Mesodermal cell (in vitro differentiated cells): ENCODE data around the gene EDA.

Experiments
- H3K27ac ChIP-seq: 2 replicates; pipeline ENCODE4 v1.7.0; 2013; ENCODE audit warnings: mild to moderate bottlenecking, low read depth, low read length, moderate library complexity; ENCODE audit not compliant: severe bottlenecking
- H3K36me3 ChIP-seq: 2 replicates; pipeline ENCODE4 v1.7.1; 2013; ENCODE audit warnings: mild to moderate bottlenecking, low read length, moderate library complexity; ENCODE audit not compliant: control insufficient read depth, insufficient read depth
- H3K4me1 ChIP-seq: one replicate; pipeline ENCODE4 v1.7.1; 2013; ENCODE audit warnings: mild to moderate bottlenecking, low read length; ENCODE audit not compliant: insufficient read depth, control insufficient read depth, poor library complexity, severe bottlenecking
- H3K4me3 ChIP-seq: 2 replicates; pipeline ENCODE4 v1.7.0; 2013; ENCODE audit warnings: low read length, control low read depth, mild to moderate bottlenecking; ENCODE audit not compliant: insufficient read depth, poor library complexity, severe bottlenecking; ENCODE audit errors: extremely low read depth
- H3K9me3 ChIP-seq: 2 replicates; pipeline ENCODE4 v1.7.1; 2013; ENCODE audit warnings: mild to moderate bottlenecking, low read length, moderate library complexity; ENCODE audit not compliant: control insufficient read depth
- WGBS, 2 experiments: methylation state at CpG; one replicate each; pipeline ENCODE4 v1.1.5; 2013; ENCODE audit warnings: missing lambda C conversion rate in 2 of 2; ENCODE audit not compliant: insufficient coverage in 2 of 2; 5-methylcytosine and 5-hydroxymethylcytosine counted together

Gene EDA

GRCh38 chrX:70022616-70023015 is 406.7 kb downstream of the EDA start:
- H3K36me3 ChIP-seq, result no peaks in the 10 kb centered on the region
- no peaks in the 10 kb centered on the region for H3K9me3 ChIP-seq
- H3K27ac ChIP-seq, result no peak overlapping the region
- peaks cover 7% of the 10 kb centered on the region for H3K4me1 ChIP-seq
- 100% methylated on average over 1 of the region's 4 CpGs; no CpG with 5 or more reads in 1 of the 2 experiments for WGBS, 2 experiments
- H3K4me3 ChIP-seq, result no peak overlapping the region

- WGBS, 2 experiments, result 71 to 100% methylated on average over 1 of the region's 1 CpG
- Histone ChIP-seq H3K9me3 (no peaks in the 10 kb centered on the region), H3K27ac (no peak overlapping the region), H3K36me3 (no peaks in the 10 kb centered on the region), H3K4me1 (peaks cover 9% of the 10 kb centered on the region), H3K4me3 (no peak overlapping the region)
Measured at GRCh38 chrX:70025464-70025863, 409.6 kb downstream of the EDA start.

GRCh38 chrX:70026112-70026850 is 410.4 kb downstream of the EDA start:
- Histone ChIP-seq H3K27ac (no peak overlapping the region), H3K4me3 (no peak overlapping the region), H3K9me3 (no peaks in the 10 kb centered on the region), H3K36me3 (no peaks in the 10 kb centered on the region), H3K4me1 (peaks cover 9% of the 10 kb centered on the region)
- 80% methylated on average over 1 of the region's 1 CpG; no CpG with 5 or more reads in 1 of the 2 experiments for WGBS, 2 experiments

GRCh38 chrX:70026851-70027200 is 410.9 kb downstream of the EDA start:
- Histone ChIP-seq H3K4me1 (peaks cover 9% of the 10 kb centered on the region), H3K27ac (no peak overlapping the region), H3K4me3 (no peak overlapping the region), H3K9me3 (no peaks in the 10 kb centered on the region), H3K36me3 (no peaks in the 10 kb centered on the region)
- WGBS, 2 experiments, result 80 to 90% methylated on average over 1 to 2 of the region's 4 CpGs

- Histone ChIP-seq H3K9me3 (no peaks in the 10 kb centered on the region), H3K4me1 (peaks cover 9% of the 10 kb centered on the region), H3K36me3 (no peaks in the 10 kb centered on the region), H3K4me3 (no peak overlapping the region), H3K27ac (no peak overlapping the region)
- 33% methylated on average over 1 of the region's 4 CpGs; no CpG with 5 or more reads in 1 of the 2 experiments for WGBS, 2 experiments
Measured at GRCh38 chrX:70029863-70030262, 413.9 kb downstream of the EDA start.

GRCh38 chrX:70030301-70030767 is 414.4 kb downstream of the EDA start:
- H3K4me1 ChIP-seq, result peaks cover 9% of the 10 kb centered on the region
- H3K36me3 ChIP-seq, result no peaks in the 10 kb centered on the region
- H3K4me3 ChIP-seq, result no peak overlapping the region
- no peak overlapping the region for H3K27ac ChIP-seq
- 0% methylated on average over 3 of the region's 4 CpGs for WGBS, 2 experiments
- no peaks in the 10 kb centered on the region for H3K9me3 ChIP-seq

- H3K36me3 ChIP-seq, result no peaks in the 10 kb centered on the region
- H3K4me1 ChIP-seq, result peaks cover 2% of the 10 kb centered on the region
- no peak overlapping the region for H3K27ac ChIP-seq
- no peaks in the 10 kb centered on the region for H3K9me3 ChIP-seq
- H3K4me3 ChIP-seq, result no peak overlapping the region
- 67% methylated on average over 1 of the region's 2 CpGs; no CpG with 5 or more reads in 1 of the 2 experiments for WGBS, 2 experiments
Measured at GRCh38 chrX:70032792-70033191, 416.9 kb downstream of the EDA start.

GRCh38 chrX:70033348-70034051 is 417.6 kb downstream of the EDA start:
- no peaks in the 10 kb centered on the region for H3K9me3 ChIP-seq
- no peak overlapping the region for H3K27ac ChIP-seq
- 58 to 60% methylated on average over 1 to 2 of the region's 10 CpGs for WGBS, 2 experiments
- no peak overlapping the region for H3K4me3 ChIP-seq
- H3K4me1 ChIP-seq, result peaks cover 2% of the 10 kb centered on the region
- H3K36me3 ChIP-seq, result no peaks in the 10 kb centered on the region

GRCh38 chrX:70034646-70035045 is 418.7 kb downstream of the EDA start:
- no peak overlapping the region for H3K27ac ChIP-seq
- peaks cover 2% of the 10 kb centered on the region for H3K4me1 ChIP-seq
- no peaks in the 10 kb centered on the region for H3K9me3 ChIP-seq
- H3K4me3 ChIP-seq, result no peak overlapping the region
- WGBS, 2 experiments, result 100% methylated on average over 1 of the region's 4 CpGs; no CpG with 5 or more reads in 1 of the 2 experiments
- no peaks in the 10 kb centered on the region for H3K36me3 ChIP-seq

- no peaks in the 10 kb centered on the region for H3K36me3 ChIP-seq
- H3K4me3 ChIP-seq, result no peak overlapping the region
- no peak overlapping the region for H3K27ac ChIP-seq
- H3K9me3 ChIP-seq, result no peaks in the 10 kb centered on the region
- no CpG with 5 or more reads among the region's 2 CpGs for WGBS, 2 experiments
- no peaks in the 10 kb centered on the region for H3K4me1 ChIP-seq
Measured at GRCh38 chrX:70038515-70038914, 422.6 kb downstream of the EDA start.

- Histone ChIP-seq H3K9me3 (no peaks in the 10 kb centered on the region), H3K4me3 (no peak overlapping the region), H3K4me1 (no peaks in the 10 kb centered on the region), H3K36me3 (no peaks in the 10 kb centered on the region), H3K27ac (no peak overlapping the region)
- no CpG with 5 or more reads among the region's 1 CpG for WGBS, 2 experiments
Measured at GRCh38 chrX:70038951-70039350, 423.0 kb downstream of the EDA start.
